HEK293T (cell line): Measurements from ENCODE around the gene PIANP.

Experiments used
- SUZ12 ChIP-seq: fragments of 450-650 bp; IDR thresholded peaks from 2 replicates; pipeline ENCODE4 v1.6.1; 2016; ENCODE audit warnings: mild to moderate bottlenecking
- TARDBP ChIP-seq: fragments of 450-650 bp; IDR thresholded peaks from 2 replicates; pipeline ENCODE4 v1.6.1; 2016

GRCh38 chr12:6685814-6686213 lies 14.8 kb downstream of the PIANP start:
- no peak for TF ChIP-seq SUZ12
- TF ChIP-seq TARDBP, result no peak
